Thyroid gland (tissue), 4 donors: Measurements from ENCODE around the gene MMP11. TPM values are rescaled to one million over a fixed set of nuclear protein-coding genes. Genes with fewer than 3 reads are reported as not detected.

ENCODE experiments used
- DNase-seq, 2 donors: peaks; one replicate each; pipeline ENCODE4 v3.0.0-alpha.2; 2019
- H3K27ac ChIP-seq, 3 donors: fragments of 200-600 bp; sonication (generic); 1 replicate in 2 of 3; 2 replicates in 1 of 3; pipeline ENCODE4 v1.5.1; 2016 to 2019; ENCODE audit warnings: mild to moderate bottlenecking in 1 of 3, moderate library complexity in 1 of 3
- H3K27me3 ChIP-seq: fragments of 200-600 bp; sonication (generic); one replicate; pipeline ENCODE4 v1.5.1; 2019
- H3K36me3 ChIP-seq, 2 donors: fragments of 200-600 bp; sonication (generic); one replicate each; pipeline ENCODE4 v1.5.1; 2016 to 2019
- H3K4me1 ChIP-seq, 2 donors: fragments of 200-600 bp; sonication (generic); one replicate each; pipeline ENCODE4 v1.5.1; 2017 to 2019
- H3K4me3 ChIP-seq, 3 donors: fragments of 200-600 bp; sonication (generic); replicated peaks in 1 of 3; 1 replicate in 2 of 3; 2 replicates in 1 of 3; pipeline ENCODE4 v1.5.1; 2016; ENCODE audit warnings: mild to moderate bottlenecking in 1 of 3
- H3K9me3 ChIP-seq: fragments of 200-600 bp; sonication (generic); one replicate; pipeline ENCODE4 v1.5.1; 2017
- CTCF ChIP-seq, 6 experiments: fragments of 200-600 bp in 3 of 6; fragments of 450-650 bp in 3 of 6; sonication (generic) in 3 of 6; IDR thresholded peaks; one replicate each; pipeline ENCODE4 v1.5.1; 2016 to 2019; ENCODE audit warnings: antibody characterized with exemption in 6 of 6, mild to moderate bottlenecking in 2 of 6, inconsistent platforms in 1 of 6, moderate library complexity in 1 of 6
- POLR2A ChIP-seq, 2 donors: fragments of 450-650 bp; IDR thresholded peaks; one replicate each; pipeline ENCODE4 v1.6.1; 2017; ENCODE audit warnings: antibody characterized with exemption in 2 of 2, mild to moderate bottlenecking in 2 of 2, moderate library complexity in 1 of 2
- WGBS, 2 donors: methylation state at CpG; one replicate each; pipeline ENCODE4 v1.1.5; 2017; 5-methylcytosine and 5-hydroxymethylcytosine counted together
- intact Hi-C: fragments of 100-400 bp; cut with DNase I; formaldehyde crosslinking; loops from one replicate; pipeline ENCODE4 v1.15.1; 2023
- total RNA-seq, 4 donors: library from RNA; depleted of rRNA; stranded (reverse); fragments of >200 nt; gene quantifications; one replicate each; pipeline ENCODE4 v1.2.3, GENCODE V29; 2016

MMP11 gene
- total RNA-seq, 4 donors from 2014 or later: 0.38 to 2.3 (median 1.7) TPM

- H3K4me1 ChIP-seq: peaks cover 5 to 9% of the 10 kb centered on the region in 2 donors
- H3K9me3 ChIP-seq: no peaks in the 10 kb centered on the region
- H3K27me3 ChIP-seq: no peaks in the 10 kb centered on the region
- intact Hi-C loops: no loop called here
- 75 to 89% methylated on average over 2 of the region's 2 CpGs for WGBS, 2 donors
- H3K27ac ChIP-seq: no peak overlapping the region
- no peak overlapping the region for H3K4me3 ChIP-seq
- TF ChIP-seq POLR2A (IDR thresholded peaks at IDR 0.05) (no peak), CTCF (IDR thresholded peaks at IDR 0.05) (no peak)
- no peaks in the 10 kb centered on the region for H3K36me3 ChIP-seq
- DNase-seq: no peak
Observed at GRCh38 chr22:23753385-23753784, 19.3 kb upstream of the MMP11 start.

- Histone ChIP-seq H3K4me3 (no peak within 1 kb of the TSS), H3K9me3 (no peaks in the 10 kb centered on the region), H3K27me3 (no peaks in the 10 kb centered on the region), H3K27ac (no peak within 1 kb of the TSS), H3K4me1 (peaks cover 5 to 9% of the 10 kb centered on the region in 2 donors), H3K36me3 (no peaks in the 10 kb centered on the region)
- no peak for TF ChIP-seq POLR2A (IDR thresholded peaks at IDR 0.05)
- TF ChIP-seq CTCF (IDR thresholded peaks at IDR 0.05): no peak
- intact Hi-C loops: no loop called here
- 89 to 94% methylated on average over 14 of the region's 14 CpGs for WGBS, 2 donors
- no peak for DNase-seq
Observed at GRCh38 chr22:23754220-23754919, 18.3 kb upstream of the MMP11 start, which contains the start of gene VPREB3. Gene VPREB3, minus strand, starts transcription at chr22:23754425. Its CDS starts 62 bp downstream, at chr22:23754363.

- intact Hi-C loops: no loop called here
- no peak for DNase-seq
- Histone ChIP-seq H3K4me3 (no peak overlapping the region), H3K36me3 (no peaks in the 10 kb centered on the region), H3K4me1 (peaks cover 0 to 4% of the 10 kb centered on the region in 2 donors), H3K9me3 (no peaks in the 10 kb centered on the region), H3K27ac (no peak overlapping the region), H3K27me3 (no peaks in the 10 kb centered on the region)
- TF ChIP-seq CTCF (IDR thresholded peaks at IDR 0.05): no peak
- no peak for TF ChIP-seq POLR2A (IDR thresholded peaks at IDR 0.05)
- WGBS, 2 donors: 62 to 69% methylated on average over 6 of the region's 6 CpGs
Observed at GRCh38 chr22:23754980-23755636, 17.5 kb upstream of the MMP11 start.

GRCh38 chr22:23755711-23756110 lies 16.9 kb upstream of the MMP11 start:
- intact Hi-C loops: no loop called here
- H3K36me3 ChIP-seq: no peaks in the 10 kb centered on the region
- H3K4me3 ChIP-seq: no peak overlapping the region
- WGBS, 2 donors: 82 to 91% methylated on average over 8 of the region's 8 CpGs
- DNase-seq: no peak
- no peaks in the 10 kb centered on the region for H3K27me3 ChIP-seq
- no peaks in the 10 kb centered on the region for H3K9me3 ChIP-seq
- no peak for TF ChIP-seq CTCF (IDR thresholded peaks at IDR 0.05)
- no peak for TF ChIP-seq POLR2A (IDR thresholded peaks at IDR 0.05)
- no peak overlapping the region for H3K27ac ChIP-seq
- no peaks in the 10 kb centered on the region for H3K4me1 ChIP-seq

GRCh38 chr22:23756891-23757290 lies 15.8 kb upstream of the MMP11 start:
- Histone ChIP-seq H3K4me1 (no peaks in the 10 kb centered on the region), H3K27me3 (no peaks in the 10 kb centered on the region), H3K27ac (no peak overlapping the region), H3K9me3 (no peaks in the 10 kb centered on the region), H3K36me3 (no peaks in the 10 kb centered on the region), H3K4me3 (no peak overlapping the region)
- intact Hi-C loops: no loop called here
- DNase-seq: no peak
- 64 to 80% methylated on average over 4 of the region's 4 CpGs for WGBS, 2 donors
- TF ChIP-seq POLR2A (IDR thresholded peaks at IDR 0.05) (no peak), CTCF (IDR thresholded peaks at IDR 0.05) (no peak)
